Tibial artery (tissue), 4 donors: ENCODE data around the gene SLC6A17.
A peak's percentile ranks its signal among the peaks of the same experiment; 100 is the strongest.

Experiments used
- DNase-seq, 2 donors: peaks; one replicate each; pipeline ENCODE4 v3.0.0-alpha.2; 2019
- H3K27ac ChIP-seq, 2 donors: fragments of 200-600 bp; sonication (generic) in 1 of 2; 1 replicate in 1 of 2; 2 replicates in 1 of 2; pipeline ENCODE4 v1.5.1; 2018 to 2019; ENCODE audit warnings: mild to moderate bottlenecking in 1 of 2
- H3K27me3 ChIP-seq, 2 donors: fragments of 200-600 bp; sonication (generic) in 1 of 2; one replicate each; pipeline versions ENCODE4 v1.5.1 to v1.6.0; 2016 to 2019
- H3K36me3 ChIP-seq, 3 donors: fragments of 200-600 bp; sonication (generic) in 2 of 3; one replicate each; pipeline ENCODE4 v1.5.1; 2016 to 2019; ENCODE audit warnings: mild to moderate bottlenecking in 2 of 3
- H3K4me1 ChIP-seq, 4 donors: fragments of 200-600 bp; sonication (generic) in 2 of 4; 1 replicate in 3 of 4; 2 replicates in 1 of 4; pipeline ENCODE4 v1.5.1; 2016 to 2019
- H3K4me3 ChIP-seq, 2 donors: fragments of 200-600 bp; sonication (generic) in 1 of 2; 1 replicate in 1 of 2; 2 replicates in 1 of 2; pipeline ENCODE4 v1.5.1; 2018 to 2019; ENCODE audit warnings: mild to moderate bottlenecking in 2 of 2
- H3K9me3 ChIP-seq, 3 donors: fragments of 200-600 bp; sonication (generic) in 1 of 3; one replicate each; pipeline ENCODE4 v1.5.1; 2016 to 2019
- CTCF ChIP-seq, 2 experiments: fragments of 200-600 bp in 1 of 2; fragments of 450-650 bp in 1 of 2; IDR thresholded peaks; one replicate each; pipeline ENCODE4 v1.5.1; 2017 to 2019; ENCODE audit warnings: antibody characterized with exemption in 2 of 2, mild to moderate bottlenecking in 1 of 2, moderate library complexity in 1 of 2
- intact Hi-C: fragments of 100-400 bp; cut with DNase I; formaldehyde crosslinking; loops from one replicate; pipeline ENCODE4 v1.15.0; 2023; ENCODE audit warnings: low total_unique reads

SLC6A17 gene

DNA sequence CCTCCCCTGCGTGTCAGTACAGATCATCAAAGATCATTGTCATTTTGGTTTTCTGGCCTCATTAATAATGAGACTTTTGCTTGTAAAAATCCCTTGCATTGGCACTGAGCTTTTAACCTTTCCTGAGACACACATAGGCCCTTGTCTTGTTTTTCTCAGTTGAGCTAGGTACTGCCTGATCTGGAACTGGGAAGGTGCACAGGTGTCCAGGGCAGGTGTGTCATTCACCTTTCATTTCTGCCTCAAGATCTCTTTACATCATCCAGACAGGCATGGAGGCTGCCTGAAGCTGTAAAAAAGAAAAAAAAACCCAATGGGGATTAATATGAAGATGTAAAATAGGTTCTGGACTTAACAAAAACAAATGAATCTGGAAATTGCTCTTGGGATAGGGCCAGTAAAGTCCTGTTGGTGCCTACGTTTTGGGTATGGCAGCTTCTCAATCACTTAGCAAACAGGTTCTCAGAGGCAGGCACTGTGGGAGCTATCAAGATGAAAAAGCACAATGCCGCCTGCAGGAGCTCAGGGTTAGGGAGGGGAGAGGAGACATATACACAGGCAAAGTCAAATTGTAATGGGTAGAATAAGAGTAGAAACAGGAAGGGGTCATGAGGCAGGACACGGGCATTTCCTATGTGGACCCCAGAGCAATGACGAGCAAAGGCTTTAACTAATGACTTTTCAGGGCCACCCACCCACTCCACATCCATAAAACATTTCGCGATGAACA is 58.8 kb downstream of the SLC6A17 start:
- H3K4me3 ChIP-seq: peak overlapping the region; percentile 72 to 87
- TF ChIP-seq CTCF (IDR thresholded peaks at IDR 0.05): no peak
- H3K27me3 ChIP-seq: no peaks in the 10 kb centered on the region
- peak overlapping the region; percentile 90 to 91 for H3K27ac ChIP-seq
- peaks cover 0 to 45% (median 34%) of the 10 kb centered on the region in 4 donors for H3K4me1 ChIP-seq
- H3K9me3 ChIP-seq: no peaks in the 10 kb centered on the region
- no peaks in the 10 kb centered on the region for H3K36me3 ChIP-seq
- intact Hi-C loops: loop anchor here (1.0 to 5.0 kb wide), 2 partner anchors 103 to 253 kb away; no protein-coding TSS in a partner anchor
- no peak for DNase-seq

DNA sequence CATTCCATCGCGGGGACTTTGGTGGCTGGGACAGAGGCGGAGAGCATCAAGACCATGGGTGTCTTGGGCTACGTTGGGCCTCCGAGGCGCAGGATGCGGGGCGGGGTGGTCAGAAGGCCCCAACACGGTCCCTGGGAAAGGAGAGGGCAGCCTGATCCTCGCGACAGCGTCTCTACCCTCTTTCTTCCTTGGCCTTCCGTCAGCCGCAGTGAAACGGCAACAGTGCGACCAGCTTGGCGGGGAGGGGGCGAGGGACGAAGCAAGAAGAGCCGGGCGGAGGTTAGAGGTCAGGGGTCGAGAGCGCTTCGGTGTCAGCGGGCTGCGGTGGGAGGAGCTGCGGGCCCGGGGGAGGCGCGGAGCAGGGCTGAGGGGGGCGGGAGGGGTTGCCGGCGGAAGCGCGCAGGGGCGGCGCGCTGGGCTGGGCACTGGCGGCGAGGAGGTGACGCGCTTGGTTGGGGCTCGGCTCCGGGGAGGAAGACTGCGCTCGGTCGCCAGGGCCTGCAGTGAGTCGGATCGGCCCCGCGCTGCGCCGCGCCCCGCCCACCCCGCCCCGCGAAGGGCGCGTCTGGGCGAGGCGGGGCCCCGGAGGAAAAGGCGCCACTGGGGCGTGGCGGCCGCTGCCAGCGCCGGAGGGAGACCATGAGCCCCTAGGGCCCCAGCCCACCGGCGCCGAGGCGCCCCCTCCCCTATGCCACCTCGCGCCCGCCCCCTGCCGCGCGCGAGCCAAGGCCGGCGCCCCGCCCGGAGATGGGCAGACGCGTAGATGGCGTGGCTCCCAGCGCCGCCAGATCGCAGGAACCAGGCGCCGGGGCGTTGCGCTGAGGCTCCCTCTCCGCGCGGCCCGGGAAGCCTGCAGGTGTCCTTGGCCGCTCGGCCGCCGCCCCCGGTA is 59.7 kb downstream of the SLC6A17 start, which contains the start of gene KCNC4:
Gene KCNC4, plus strand, starts transcription at position 600 of the 889 bp plus-strand sequence. CDS start 1,186 bp downstream, outside the sequence.
- intact Hi-C loops: loop anchor here (5.0 kb wide), 1 partner anchor 252 kb away; no protein-coding TSS in a partner anchor
- H3K27ac ChIP-seq: peak within 1 kb of the TSS; percentile 90 to 91
- peaks cover 0 to 53% (median 41%) of the 10 kb centered on the region in 4 donors for H3K4me1 ChIP-seq
- H3K9me3 ChIP-seq: no peaks in the 10 kb centered on the region
- TF ChIP-seq CTCF (IDR thresholded peaks at IDR 0.05): no peak
- H3K36me3 ChIP-seq: no peaks in the 10 kb centered on the region
- H3K4me3 ChIP-seq: peak within 1 kb of the TSS; percentile 72 to 87
- peak; percentile 89 to 95 for DNase-seq
- no peaks in the 10 kb centered on the region for H3K27me3 ChIP-seq

- H3K4me3 ChIP-seq: peak overlapping the region; percentile 72 to 87
- no peaks in the 10 kb centered on the region for H3K27me3 ChIP-seq
- peak; percentile 47 to 76 for DNase-seq
- H3K36me3 ChIP-seq: no peaks in the 10 kb centered on the region
- TF ChIP-seq CTCF (IDR thresholded peaks at IDR 0.05): no peak
- H3K4me1 ChIP-seq: peaks cover 0 to 62% (median 46%) of the 10 kb centered on the region in 4 donors
- intact Hi-C loops: no loop called here
- peak overlapping the region; percentile 90 to 91 for H3K27ac ChIP-seq
- H3K9me3 ChIP-seq: no peaks in the 10 kb centered on the region
Measured at GRCh38 chr1:110210604-110211495, 60.6 kb downstream of the SLC6A17 start.

GRCh38 chr1:110211496-110212168 is 61.3 kb downstream of the SLC6A17 start:
- Histone ChIP-seq H3K36me3 (peaks cover 0 to 2% (median 0%) of the 10 kb centered on the region in 3 donors), H3K9me3 (no peaks in the 10 kb centered on the region), H3K4me1 (peaks cover 0 to 70% (median 46%) of the 10 kb centered on the region in 4 donors), H3K27ac (peak overlapping the region; percentile 90 to 91), H3K4me3 (peak overlapping the region; percentile 72 to 87), H3K27me3 (no peaks in the 10 kb centered on the region)
- no peak for DNase-seq
- TF ChIP-seq CTCF (IDR thresholded peaks at IDR 0.05): no peak
- intact Hi-C loops: no loop called here
